ENCODE results near the gene BAIAP2L1.

The BAIAP2L1 gene

GRCh38 chr7:98352621-98353020 is 48.3 kb downstream of the BAIAP2L1 start:
- Mint-ChIP-seq H3K4me3 (no peak overlapping the region), H3K9me3 (no peaks in the 10 kb centered on the region), H3K27me3 (no peaks in the 10 kb centered on the region), H3K27ac (no peak overlapping the region), H3K4me1 (no peaks in the 10 kb centered on the region), H3K36me3 (peaks cover 2% of the 10 kb centered on the region)

- Mint-ChIP-seq H3K36me3 (peaks cover 2% of the 10 kb centered on the region), H3K27ac (no peak overlapping the region), H3K4me3 (no peak overlapping the region), H3K27me3 (no peaks in the 10 kb centered on the region), H3K9me3 (no peaks in the 10 kb centered on the region), H3K4me1 (no peaks in the 10 kb centered on the region)
Observed at GRCh38 chr7:98351136-98351535, 49.8 kb downstream of the BAIAP2L1 start.

GRCh38 chr7:98348726-98349474 is 52.0 kb downstream of the BAIAP2L1 start:
- H3K4me1 Mint-ChIP-seq = no peaks in the 10 kb centered on the region
- no peak overlapping the region for H3K4me3 Mint-ChIP-seq
- no peaks in the 10 kb centered on the region for H3K9me3 Mint-ChIP-seq
- no peak overlapping the region for H3K27ac Mint-ChIP-seq
- no peaks in the 10 kb centered on the region for H3K27me3 Mint-ChIP-seq
- peaks cover 2% of the 10 kb centered on the region for H3K36me3 Mint-ChIP-seq

DNA sequence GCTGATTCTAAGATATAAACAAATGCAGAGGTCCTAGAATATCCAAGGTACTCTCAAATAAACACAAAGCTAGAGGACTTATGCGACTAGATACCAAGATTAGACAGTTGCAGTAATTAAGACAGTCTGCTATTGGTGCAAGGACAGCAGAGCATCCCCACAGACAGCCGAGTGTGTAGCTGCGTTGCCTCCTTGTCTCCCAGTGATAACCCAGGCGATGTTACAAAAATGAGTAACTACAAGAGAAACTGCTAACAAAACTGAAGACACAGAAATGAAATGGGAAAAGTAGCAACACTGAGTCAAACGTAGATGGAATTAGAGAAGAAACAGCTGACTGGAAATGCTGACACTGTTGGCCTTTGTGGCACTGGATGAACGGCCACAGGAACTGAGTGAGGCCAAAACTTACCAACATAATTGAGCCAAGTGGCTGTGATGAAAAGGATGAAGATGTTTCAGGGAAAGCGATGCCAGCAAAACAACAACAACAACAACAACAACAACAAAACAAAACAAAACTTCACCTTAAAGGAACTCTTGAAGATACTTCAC is 54.3 kb downstream of the BAIAP2L1 start:
- H3K4me1 Mint-ChIP-seq = no peaks in the 10 kb centered on the region
- no peak overlapping the region for H3K4me3 Mint-ChIP-seq
- no peak overlapping the region for H3K27ac Mint-ChIP-seq
- H3K27me3 Mint-ChIP-seq = no peaks in the 10 kb centered on the region
- H3K36me3 Mint-ChIP-seq = peaks cover 2% of the 10 kb centered on the region
- no peaks in the 10 kb centered on the region for H3K9me3 Mint-ChIP-seq

DNA sequence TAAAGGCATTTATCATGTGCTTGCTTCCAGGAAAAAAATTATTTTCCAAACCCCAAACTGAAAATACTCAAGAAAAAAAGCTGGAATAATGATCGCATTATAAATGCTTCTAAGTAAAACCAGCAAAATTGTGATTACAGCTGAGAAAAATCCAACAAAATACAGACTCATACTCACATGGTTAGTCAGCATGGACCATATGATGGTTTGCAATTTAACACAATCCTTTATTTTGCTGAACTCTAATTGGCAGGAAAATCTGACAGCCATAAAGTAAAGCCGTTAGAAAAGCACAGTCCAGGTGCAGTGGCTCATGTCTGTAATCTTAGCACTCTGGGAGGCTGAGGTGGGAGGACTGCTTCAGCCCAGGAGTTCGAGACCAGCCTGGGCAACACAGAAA is 59.8 kb downstream of the BAIAP2L1 start:
- Mint-ChIP-seq H3K9me3 (no peaks in the 10 kb centered on the region), H3K36me3 (no peaks in the 10 kb centered on the region), H3K27me3 (no peaks in the 10 kb centered on the region), H3K27ac (no peak overlapping the region), H3K4me3 (no peak overlapping the region), H3K4me1 (no peaks in the 10 kb centered on the region)

- no peaks in the 10 kb centered on the region for H3K27me3 Mint-ChIP-seq
- H3K4me3 Mint-ChIP-seq = no peak overlapping the region
- H3K27ac Mint-ChIP-seq = no peak overlapping the region
- H3K36me3 Mint-ChIP-seq = no peaks in the 10 kb centered on the region
- H3K9me3 Mint-ChIP-seq = no peaks in the 10 kb centered on the region
- no peaks in the 10 kb centered on the region for H3K4me1 Mint-ChIP-seq
Observed at GRCh38 chr7:98339043-98339442, 61.8 kb downstream of the BAIAP2L1 start.

- Mint-ChIP-seq H3K4me3 (no peak overlapping the region), H3K27ac (no peak overlapping the region), H3K4me1 (no peaks in the 10 kb centered on the region), H3K36me3 (no peaks in the 10 kb centered on the region), H3K27me3 (no peaks in the 10 kb centered on the region), H3K9me3 (no peaks in the 10 kb centered on the region)
Observed at GRCh38 chr7:98338441-98338840, 62.4 kb downstream of the BAIAP2L1 start.

DNA sequence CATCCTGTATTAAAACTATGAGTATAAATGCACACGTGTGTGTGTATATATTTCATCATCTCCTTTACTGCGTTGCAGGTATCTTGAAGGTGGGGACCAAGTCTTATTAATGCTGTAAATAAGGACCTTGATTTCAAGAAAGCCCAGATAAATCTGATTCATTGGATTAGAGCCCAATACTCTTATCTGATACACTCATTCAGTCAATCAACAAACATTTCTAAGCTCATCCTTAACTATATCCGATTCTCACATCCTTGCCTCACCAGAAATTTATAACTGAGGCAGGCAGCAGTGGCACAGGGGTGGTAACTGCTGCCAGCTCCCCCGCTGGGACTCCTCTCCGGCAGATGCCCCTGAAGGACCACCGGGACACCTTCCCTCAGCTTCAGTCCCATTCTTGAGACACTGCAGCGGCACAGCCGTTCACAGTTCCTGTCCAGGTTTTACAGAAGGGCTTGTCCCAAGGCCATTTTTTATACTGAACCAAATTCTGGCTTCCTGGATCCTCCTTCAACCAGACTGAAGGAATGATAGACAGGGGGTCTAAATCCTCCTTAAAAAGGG is 65.4 kb downstream of the BAIAP2L1 start:
- no peaks in the 10 kb centered on the region for H3K36me3 Mint-ChIP-seq
- H3K4me3 Mint-ChIP-seq = no peak overlapping the region
- no peaks in the 10 kb centered on the region for H3K9me3 Mint-ChIP-seq
- H3K27me3 Mint-ChIP-seq = no peaks in the 10 kb centered on the region
- H3K4me1 Mint-ChIP-seq = no peaks in the 10 kb centered on the region
- no peak overlapping the region for H3K27ac Mint-ChIP-seq

DNA sequence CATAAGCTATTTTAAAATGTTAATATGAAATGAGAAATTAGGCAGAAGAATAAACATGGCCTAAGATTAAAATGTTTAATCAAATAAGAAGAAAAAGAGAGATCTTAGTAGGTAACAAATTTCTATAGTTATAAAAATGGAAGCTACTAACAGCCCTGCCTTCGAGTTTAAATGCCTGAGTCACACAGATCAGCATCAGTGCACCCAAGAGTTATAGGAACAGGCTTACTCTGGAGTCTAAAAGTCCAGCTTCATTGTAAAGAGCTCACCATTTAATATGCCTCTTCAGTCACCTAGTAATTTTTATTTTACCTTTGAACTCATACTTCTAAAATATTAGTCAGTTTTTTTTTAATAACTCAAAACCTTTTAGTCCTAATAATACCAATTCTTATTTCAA is 66.8 kb downstream of the BAIAP2L1 start:
- Mint-ChIP-seq H3K36me3 (no peaks in the 10 kb centered on the region), H3K27ac (no peak overlapping the region), H3K4me3 (no peak overlapping the region), H3K9me3 (no peaks in the 10 kb centered on the region), H3K27me3 (no peaks in the 10 kb centered on the region), H3K4me1 (no peaks in the 10 kb centered on the region)

DNA sequence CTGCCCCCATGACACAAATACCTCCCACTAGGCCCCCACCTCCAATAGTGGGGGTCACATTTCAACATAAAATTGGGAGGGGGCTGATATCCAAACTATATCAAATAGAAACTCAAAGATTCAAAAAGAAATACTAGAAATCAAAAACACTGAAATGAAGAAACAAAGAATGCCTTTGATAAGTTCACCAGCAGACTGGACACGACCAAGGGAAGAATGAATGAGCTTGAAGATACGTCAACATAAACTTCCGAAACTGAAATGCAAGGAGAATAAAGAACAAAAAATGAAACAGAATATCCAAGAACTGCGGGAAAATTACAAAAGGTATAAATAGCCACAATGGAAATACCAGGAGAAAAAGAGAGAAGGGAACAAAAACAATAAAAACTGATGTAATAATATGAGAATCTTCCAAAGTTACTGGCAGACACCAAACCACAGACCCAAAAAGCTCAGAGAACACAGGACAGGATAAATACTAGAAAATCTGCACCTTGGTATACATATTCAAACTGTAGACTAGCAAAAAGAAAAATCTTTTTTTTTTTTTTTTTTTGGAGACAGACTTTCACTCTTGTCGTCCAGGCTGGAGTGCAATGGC is 69.9 kb downstream of the BAIAP2L1 start:
- no peak overlapping the region for H3K4me3 Mint-ChIP-seq
- no peaks in the 10 kb centered on the region for H3K4me1 Mint-ChIP-seq
- no peaks in the 10 kb centered on the region for H3K9me3 Mint-ChIP-seq
- H3K36me3 Mint-ChIP-seq = no peaks in the 10 kb centered on the region
- H3K27ac Mint-ChIP-seq = no peak overlapping the region
- H3K27me3 Mint-ChIP-seq = no peaks in the 10 kb centered on the region

DNA sequence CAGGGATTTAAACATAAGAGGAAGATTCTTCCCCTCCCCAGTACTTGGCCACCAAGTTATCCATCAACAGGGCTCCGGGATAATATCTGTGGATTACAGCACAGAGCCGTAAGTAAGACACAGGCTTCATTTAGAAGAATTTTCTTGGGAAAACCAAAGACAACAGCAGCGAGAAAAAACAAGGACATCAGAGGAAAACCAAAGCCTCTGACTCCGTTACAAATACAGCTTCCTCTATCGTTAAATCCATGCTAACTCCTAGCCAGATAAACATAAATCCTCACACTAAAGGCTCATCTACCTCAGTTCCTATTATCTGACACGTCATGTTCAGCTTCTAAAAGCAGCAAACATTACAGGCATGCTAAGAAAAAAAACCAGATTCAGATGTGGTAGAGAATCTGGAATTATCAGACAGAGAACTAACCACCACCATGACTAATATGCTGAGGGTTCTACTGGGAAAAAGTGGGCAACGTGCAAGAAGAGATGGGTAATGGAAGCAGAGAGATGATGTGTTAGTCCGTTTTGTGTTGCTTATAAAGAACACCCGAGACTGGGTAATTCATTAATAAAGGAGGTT is 71.0 kb downstream of the BAIAP2L1 start:
- H3K9me3 Mint-ChIP-seq = no peaks in the 10 kb centered on the region
- no peaks in the 10 kb centered on the region for H3K27me3 Mint-ChIP-seq
- no peaks in the 10 kb centered on the region for H3K36me3 Mint-ChIP-seq
- no peaks in the 10 kb centered on the region for H3K4me1 Mint-ChIP-seq
- no peak overlapping the region for H3K4me3 Mint-ChIP-seq
- no peak overlapping the region for H3K27ac Mint-ChIP-seq

- Mint-ChIP-seq H3K4me3 (no peak overlapping the region), H3K9me3 (no peaks in the 10 kb centered on the region), H3K27me3 (peaks cover 1% of the 10 kb centered on the region), H3K27ac (no peak overlapping the region), H3K36me3 (no peaks in the 10 kb centered on the region), H3K4me1 (no peaks in the 10 kb centered on the region)
Observed at GRCh38 chr7:98329100-98329790, 71.6 kb downstream of the BAIAP2L1 start.

DNA sequence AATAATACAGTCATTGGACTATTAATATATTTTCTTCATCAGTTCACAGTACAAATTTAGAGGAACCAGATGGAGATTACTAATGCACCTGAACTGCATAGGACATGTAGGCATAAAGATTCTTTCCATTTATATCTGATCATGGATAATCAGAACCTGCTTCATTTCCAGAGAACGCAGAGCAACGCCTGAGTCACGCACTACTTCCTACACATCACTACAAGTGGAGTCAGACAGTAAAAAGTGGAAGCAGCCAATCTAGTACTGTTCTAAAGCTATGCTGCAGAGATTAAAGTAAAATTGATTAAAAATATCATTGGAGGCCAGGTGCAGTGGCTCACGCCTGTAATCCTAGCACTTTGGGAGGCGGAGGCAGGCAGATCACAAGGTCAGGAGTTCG is 76.1 kb downstream of the BAIAP2L1 start:
- H3K36me3 Mint-ChIP-seq = no peaks in the 10 kb centered on the region
- no peaks in the 10 kb centered on the region for H3K9me3 Mint-ChIP-seq
- no peaks in the 10 kb centered on the region for H3K4me1 Mint-ChIP-seq

DNA sequence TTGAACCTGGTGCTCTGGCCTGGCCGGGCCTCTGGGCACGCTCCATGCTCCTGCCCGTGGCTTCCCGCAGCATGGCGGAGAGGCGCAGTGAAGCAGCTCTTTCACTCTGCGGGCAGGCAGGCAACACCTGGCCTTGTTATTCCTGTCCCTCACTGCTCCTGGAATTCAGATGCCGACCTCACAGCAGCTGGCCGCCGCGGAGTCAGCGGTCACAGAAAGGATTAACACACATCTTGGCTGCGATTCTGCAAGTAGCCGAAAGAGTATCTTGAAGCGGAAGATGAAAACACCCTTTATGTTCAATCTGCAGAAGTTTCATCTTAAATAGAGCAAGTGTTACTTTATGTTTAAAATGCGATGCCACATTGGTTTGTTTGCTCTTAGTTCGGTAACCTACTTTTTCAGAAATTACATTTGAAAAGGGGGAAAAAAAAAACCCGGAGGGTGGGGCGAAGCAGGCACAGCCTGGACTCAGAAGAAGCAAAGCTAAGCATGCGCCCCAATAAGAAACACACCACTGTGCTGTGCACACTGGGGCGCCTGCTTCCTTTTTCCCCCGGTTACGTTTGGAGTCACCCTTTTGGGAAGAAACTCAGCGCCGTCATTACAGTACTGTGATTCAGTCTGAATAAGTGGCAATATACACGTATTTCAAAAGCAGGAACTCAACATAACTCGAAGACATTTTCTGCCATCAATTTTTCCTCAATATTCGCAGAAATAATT is 77.1 kb downstream of the BAIAP2L1 start:
- H3K27me3 Mint-ChIP-seq = peaks cover 3% of the 10 kb centered on the region
- no peak overlapping the region for H3K27ac Mint-ChIP-seq
- no peaks in the 10 kb centered on the region for H3K4me1 Mint-ChIP-seq
- no peaks in the 10 kb centered on the region for H3K9me3 Mint-ChIP-seq
- H3K36me3 Mint-ChIP-seq = no peaks in the 10 kb centered on the region
- H3K4me3 Mint-ChIP-seq = no peak overlapping the region

More for the DNA sequence above, 76.1 kb downstream of the BAIAP2L1 start:
- peaks cover 3% of the 10 kb centered on the region for H3K27me3 Mint-ChIP-seq
- no peak overlapping the region for H3K4me3 Mint-ChIP-seq
- no peak overlapping the region for H3K27ac Mint-ChIP-seq

All from activated naive CD4-positive, alpha-beta T cell treated with anti-CD3 and anti-CD28 coated beads, Interleukin-2, amount 50 U/mL, for 24 hours (primary cell).